ENCODE measurements around the gene ENAH. TPM values are rescaled to one million over a fixed set of nuclear protein-coding genes. Genes with fewer than 3 reads are reported as not detected.

Gene ENAH
- total and polyA plus RNA-seq, 9 of the 15 experiments (the other 6 are each of a cell fraction or from before 2014, with no cell fraction given), result 0.03 to 1.2 (median 0.15) TPM

GRCh38 chr1:225466848-225467192, 186.1 kb downstream of the ENAH start (continued):
- TF ChIP-seq RREB1 (CRISPR knock-in tag; IDR thresholded peaks at IDR 0.05) (no peak), MLLT1 (IDR thresholded peaks at IDR 0.05) (no peak), PRPF4 (IDR thresholded peaks at IDR 0.05; ENCODE audit: insufficient read depth, low read depth, low read length, poor library complexity, severe bottlenecking) (no peak), MCM7 (IDR thresholded peaks at IDR 0.05) (no peak), CBFA2T2 (conservative IDR thresholded peaks at IDR 0.05) (no peak), TBP (optimal IDR thresholded peaks at IDR 0.05; ENCODE audit: low read depth, low read length) (no peak), DDX20 (tag; IDR thresholded peaks at IDR 0.05; ENCODE audit: low read depth) (peak; percentile 94), ZNF197 (CRISPR knock-in tag; IDR thresholded peaks at IDR 0.05; ENCODE audit: low read depth) (peak; percentile 81; the same call in 1 of the 2 replicates), ARHGAP35 (IDR thresholded peaks at IDR 0.05; ENCODE audit: partially characterized antibody) (no peak), KHSRP (IDR thresholded peaks at IDR 0.05) (no peak), MXI1 (IDR thresholded peaks at IDR 0.05; ENCODE audit: low read depth, low read length) (no peak), ZNF280B (CRISPR knock-in tag; IDR thresholded peaks at IDR 0.05) (no peak), DMBX1 (CRISPR knock-in tag; IDR thresholded peaks at IDR 0.05; ENCODE audit: borderline replicate concordance) (peak; percentile 99), CSDE1 (IDR thresholded peaks at IDR 0.05) (no peak), SMAD1 (IDR thresholded peaks at IDR 0.05; ENCODE audit: low read depth, low read length, partially characterized antibody) (no peak), CBX8 (IDR thresholded peaks at IDR 0.05; ENCODE audit: borderline replicate concordance, extremely low read depth, low read depth, low read length, poor library complexity, severe bottlenecking) (no peak), ADNP (tag; IDR thresholded peaks at IDR 0.05) (no peak), ZNF589 (CRISPR knock-in tag; IDR thresholded peaks at IDR 0.05; ENCODE audit: low read depth) (peak; percentile 97), DLX4 (CRISPR knock-in tag; IDR thresholded peaks at IDR 0.05) (no peak), ZBTB17 (CRISPR knock-in tag; IDR thresholded peaks at IDR 0.05) (peak; percentile 81; the same call in 1 of the 2 replicates), TCF3 (CRISPR knock-in tag; IDR thresholded peaks at IDR 0.05) (no peak)
